ENCODE data around the gene CLBA1.

DNA sequence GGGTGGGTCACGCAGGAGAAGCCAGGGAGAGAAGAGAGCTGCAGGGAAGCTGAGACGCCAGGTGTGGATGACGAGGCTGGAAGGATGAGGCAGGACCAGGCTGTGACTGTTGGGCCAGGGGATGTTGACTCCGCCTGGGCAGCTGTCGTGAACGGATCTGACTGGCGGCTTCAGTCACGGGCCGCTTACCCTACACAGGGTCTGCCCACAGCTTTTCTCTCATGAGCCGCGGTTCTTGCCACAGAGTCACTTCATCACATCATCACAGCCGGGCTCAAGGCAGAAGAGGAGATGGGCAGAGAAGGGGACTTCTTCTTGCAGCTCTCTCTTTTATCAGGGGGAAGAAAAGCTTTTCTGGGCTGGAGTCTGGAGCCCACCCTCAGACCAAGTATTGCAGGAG is 7.7 kb downstream of the CLBA1 start:
- TF ChIP-seq, protein P1, sequence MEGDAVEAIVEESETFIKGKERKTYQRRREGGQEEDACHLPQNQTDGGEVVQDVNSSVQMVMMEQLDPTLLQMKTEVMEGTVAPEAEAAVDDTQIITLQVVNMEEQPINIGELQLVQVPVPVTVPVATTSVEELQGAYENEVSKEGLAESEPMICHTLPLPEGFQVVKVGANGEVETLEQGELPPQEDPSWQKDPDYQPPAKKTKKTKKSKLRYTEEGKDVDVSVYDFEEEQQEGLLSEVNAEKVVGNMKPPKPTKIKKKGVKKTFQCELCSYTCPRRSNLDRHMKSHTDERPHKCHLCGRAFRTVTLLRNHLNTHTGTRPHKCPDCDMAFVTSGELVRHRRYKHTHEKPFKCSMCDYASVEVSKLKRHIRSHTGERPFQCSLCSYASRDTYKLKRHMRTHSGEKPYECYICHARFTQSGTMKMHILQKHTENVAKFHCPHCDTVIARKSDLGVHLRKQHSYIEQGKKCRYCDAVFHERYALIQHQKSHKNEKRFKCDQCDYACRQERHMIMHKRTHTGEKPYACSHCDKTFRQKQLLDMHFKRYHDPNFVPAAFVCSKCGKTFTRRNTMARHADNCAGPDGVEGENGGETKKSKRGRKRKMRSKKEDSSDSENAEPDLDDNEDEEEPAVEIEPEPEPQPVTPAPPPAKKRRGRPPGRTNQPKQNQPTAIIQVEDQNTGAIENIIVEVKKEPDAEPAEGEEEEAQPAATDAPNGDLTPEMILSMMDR (conservative IDR thresholded peaks at IDR 0.05; ENCODE audit: low read length) = no peak
- no peak for TF ChIP-seq EZH2phosphoT487 (IDR thresholded peaks at IDR 0.05; ENCODE audit: borderline replicate concordance)

All from Loucy (cell line).